IMR-90 (cell line): ENCODE results near the gene PTPRK. TPM values are rescaled to one million over a fixed set of nuclear protein-coding genes. Genes with fewer than 3 reads are reported as not detected.

Source experiments
- ATAC-seq: fragments of 200-7000 bp; cut with Tn5 transposase; 2 replicates; pipeline ENCODE4 v1.9.1; 2020; ENCODE audit warnings: low read depth, mild to moderate bottlenecking, moderate library complexity
- BruUV-seq: library from RNA; stranded (reverse); fragments of 400-500 nt; replicated peaks from 2 replicates; lab custom pipeline; 2021; lab: Mats Ljungman, UMichigan
- CTCF ChIA-PET: fragments of 300-600 bp; formaldehyde crosslinking; extraction: SDS; loops from one replicate; lab custom pipeline; 2021; ENCODE audit warnings: antibody characterized with exemption; lab: Yijun Ruan, JAX
- POLR2A ChIA-PET: fragments of 300-600 bp; sonication (Branson Sonifier 250); formaldehyde crosslinking; loops from one replicate; lab custom pipeline; 2022; ENCODE audit warnings: antibody characterized with exemption; ENCODE audit not compliant: unreplicated experiment; lab: Charles Lee
- DNase-seq: peaks from one replicate; pipeline ENCODE4 v3.0.0; 2013
- H2AFZ ChIP-seq: replicated peaks from 2 replicates; pipeline ENCODE3; 2013; ENCODE audit warnings: low read length, mild to moderate bottlenecking; ENCODE audit not compliant: poor library complexity
- H2AK5ac ChIP-seq: 2 replicates; pipeline ENCODE4 v1.6.1; 2013; ENCODE audit warnings: low read depth, low read length, inconsistent platforms
- H2AK9ac ChIP-seq: replicated peaks from 2 replicates; pipeline ENCODE3; 2013; ENCODE audit warnings: mild to moderate bottlenecking, low read depth, low read length, moderate library complexity; ENCODE audit not compliant: poor library complexity
- H2BK120ac ChIP-seq: 2 replicates; pipeline ENCODE4 v1.6.1; 2013; ENCODE audit warnings: low read depth, low read length, inconsistent platforms
- H2BK15ac ChIP-seq: 3 replicates; pipeline ENCODE4 v1.6.1; 2013; ENCODE audit warnings: low read depth, low read length, inconsistent platforms
- H2BK20ac ChIP-seq: 2 replicates; pipeline ENCODE4 v1.6.1; 2013; ENCODE audit warnings: low read depth, mild to moderate bottlenecking, inconsistent platforms, low read length, moderate library complexity
- H2BK5ac ChIP-seq: 2 replicates; pipeline ENCODE4 v1.6.1; 2013; ENCODE audit warnings: mild to moderate bottlenecking, low read depth, low read length, inconsistent platforms; ENCODE audit not compliant: poor library complexity, severe bottlenecking
- H3K14ac ChIP-seq: replicated peaks from 2 replicates; pipeline ENCODE4 v1.6.1; 2013; ENCODE audit warnings: low read depth, low read length, inconsistent platforms
- H3K18ac ChIP-seq: 2 replicates; pipeline ENCODE4 v1.6.1; 2013; ENCODE audit warnings: low read depth, low read length, control low read depth
- H3K23ac ChIP-seq: 2 replicates; pipeline ENCODE4 v1.6.1; 2013; ENCODE audit warnings: low read depth, low read length, inconsistent platforms
- H3K27ac ChIP-seq: 2 replicates; pipeline ENCODE4 v1.5.1; 2013; ENCODE audit warnings: mild to moderate bottlenecking, control low read depth, low read length; ENCODE audit not compliant: insufficient read depth
- H3K27me3 ChIP-seq: 2 replicates; pipeline ENCODE4 v1.6.1; 2013; ENCODE audit warnings: low read length; ENCODE audit not compliant: control insufficient read depth, insufficient read depth
- H3K36me3 ChIP-seq: 2 replicates; pipeline ENCODE4 v1.6.1; 2013; ENCODE audit warnings: low read length, mixed read lengths; ENCODE audit not compliant: control insufficient read depth, insufficient read depth
- H3K4ac ChIP-seq: 2 replicates; pipeline ENCODE4 v1.6.1; 2013; ENCODE audit warnings: low read depth, low read length, inconsistent platforms
- H3K4me1 ChIP-seq: 2 replicates; pipeline ENCODE4 v1.6.1; 2013; ENCODE audit warnings: low read length, mixed read lengths; ENCODE audit not compliant: control insufficient read depth, insufficient read depth
- H3K4me2 ChIP-seq: 2 replicates; pipeline ENCODE4 v1.6.1; 2013; ENCODE audit warnings: low read depth, mild to moderate bottlenecking, control low read depth, low read length, moderate library complexity
- H3K4me3 ChIP-seq: 2 replicates; pipeline ENCODE4 v1.5.1; 2013; ENCODE audit warnings: low read depth, mild to moderate bottlenecking, control low read depth, low read length, moderate library complexity; ENCODE audit not compliant: insufficient read depth
- H3K56ac ChIP-seq: 2 replicates; pipeline ENCODE4 v1.6.1; 2013; ENCODE audit warnings: low read length, inconsistent platforms; ENCODE audit not compliant: insufficient read depth; ENCODE audit errors: extremely low read depth
- H3K79me1 ChIP-seq, 2 experiments: 2 replicates each; pipeline ENCODE4 v1.6.1; 2013; ENCODE audit warnings: low read length in 2 of 2, inconsistent platforms in 1 of 2, low read depth in 1 of 2
- H3K9ac ChIP-seq: 2 replicates; pipeline ENCODE4 v1.6.1; 2013; ENCODE audit warnings: low read depth, low read length, control low read depth
- H3K9me1 ChIP-seq: 2 replicates; pipeline ENCODE4 v1.6.1; 2013; ENCODE audit warnings: low read length, inconsistent platforms; ENCODE audit not compliant: insufficient read depth
- H3K9me3 ChIP-seq: 2 replicates; pipeline ENCODE4 v1.6.1; 2013; ENCODE audit warnings: low read length; ENCODE audit not compliant: control insufficient read depth, insufficient read depth
- H4K20me1 ChIP-seq: 2 replicates; pipeline ENCODE4 v1.6.1; 2013; ENCODE audit warnings: low read length, inconsistent platforms; ENCODE audit not compliant: insufficient read depth
- H4K5ac ChIP-seq: 2 replicates; pipeline ENCODE4 v1.6.1; 2013; ENCODE audit warnings: mild to moderate bottlenecking, low read depth, low read length, control low read depth
- H4K8ac ChIP-seq, 2 experiments: 2 replicates each; pipeline ENCODE4 v1.6.1; 2013; ENCODE audit warnings: low read depth in 2 of 2, low read length in 2 of 2, control low read depth in 1 of 2, inconsistent platforms in 1 of 2
- H4K91ac ChIP-seq: 2 replicates; pipeline ENCODE4 v1.6.1; 2013; ENCODE audit warnings: low read depth, low read length, inconsistent platforms; ENCODE audit not compliant: insufficient read depth
- NFE2L2 ChIP-seq: fragments of 150-350 bp; IDR thresholded peaks from 2 replicates; pipeline ENCODE4 v1.6.1; 2016; ENCODE audit warnings: low read depth, mild to moderate bottlenecking, low read length
- WGBS, 2 experiments: methylation state at CpG; one replicate each; pipeline versions ENCODE4 v1.1.5 to v1.1.7; 2013; ENCODE audit warnings: missing lambda C conversion rate in 2 of 2; ENCODE audit not compliant: insufficient read length in 1 of 2; ENCODE audit errors: extremely low coverage in 2 of 2; 5-methylcytosine and 5-hydroxymethylcytosine counted together
- dilution Hi-C: fragments of 300-500 bp; cut with HindIII; formaldehyde crosslinking; loops from one replicate; pipeline ENCODE4 v1.14.3; 2018; ENCODE audit warnings: low sequenced_read_pairs; ENCODE audit not compliant: unreplicated experiment
- in situ Hi-C: fragments of 300-500 bp; cut with MboI; formaldehyde crosslinking; loops from 3 replicates; pipeline ENCODE4 v1.14.3; 2019; ENCODE audit warnings: low sequenced_read_pairs, inconsistent platforms, mixed read lengths
- intact Hi-C: fragments of 100-400 bp; cut with micrococcal nuclease; formaldehyde crosslinking; loops from 2 replicates; pipeline ENCODE4 v1.10.0; 2022
- polyA plus RNA-seq, 3 experiments: library from polyadenylated mRNA; depleted of rRNA; stranded (reverse); fragments of >200 nt; gene quantifications; 2 replicates each; pipeline ENCODE4 v1.2.3, GENCODE V29; 2012; ENCODE audit warnings: low replicate concordance in 1 of 3
- total RNA-seq: library from RNA; depleted of rRNA; stranded (reverse); fragments of >200 nt; gene quantifications from 2 replicates; pipeline ENCODE4 v1.2.3, GENCODE V29; 2012
- TF ChIP-seq, protein P1 (sequence below): conservative IDR thresholded peaks from 2 replicates; pipeline ENCODE4 v1.5.1; 2012; ENCODE audit warnings: mild to moderate bottlenecking, low read depth, low read length, improper control_type of control experiment

Gene PTPRK
- total and polyA plus RNA-seq, 2 of the 4 experiments (the other 2 are of a cell fraction): 18.0 to 80.8 TPM

DNA sequence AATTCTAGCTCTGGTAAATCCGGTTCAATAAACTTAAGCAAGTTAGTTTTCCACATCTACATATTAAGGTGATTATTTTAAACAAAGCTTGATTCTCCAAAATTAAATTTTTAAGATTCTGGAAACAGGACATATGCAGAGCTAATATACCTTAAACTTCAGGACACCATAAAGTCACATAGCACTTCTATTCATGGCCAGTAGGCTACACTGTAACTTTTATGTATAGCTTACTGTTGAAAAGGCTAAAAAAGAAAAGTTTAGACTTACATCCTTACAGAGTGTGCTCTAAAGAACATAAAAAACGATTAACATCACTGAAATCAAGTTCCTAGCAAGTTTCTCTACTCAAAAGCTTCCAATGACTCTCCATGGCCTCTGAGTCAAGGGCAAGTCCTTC is 224.7 kb downstream of the PTPRK start:
- H3K9me1 ChIP-seq: no peaks in the 10 kb centered on the region; the same call in 1 of the 2 replicates
- TF ChIP-seq, protein P1, sequence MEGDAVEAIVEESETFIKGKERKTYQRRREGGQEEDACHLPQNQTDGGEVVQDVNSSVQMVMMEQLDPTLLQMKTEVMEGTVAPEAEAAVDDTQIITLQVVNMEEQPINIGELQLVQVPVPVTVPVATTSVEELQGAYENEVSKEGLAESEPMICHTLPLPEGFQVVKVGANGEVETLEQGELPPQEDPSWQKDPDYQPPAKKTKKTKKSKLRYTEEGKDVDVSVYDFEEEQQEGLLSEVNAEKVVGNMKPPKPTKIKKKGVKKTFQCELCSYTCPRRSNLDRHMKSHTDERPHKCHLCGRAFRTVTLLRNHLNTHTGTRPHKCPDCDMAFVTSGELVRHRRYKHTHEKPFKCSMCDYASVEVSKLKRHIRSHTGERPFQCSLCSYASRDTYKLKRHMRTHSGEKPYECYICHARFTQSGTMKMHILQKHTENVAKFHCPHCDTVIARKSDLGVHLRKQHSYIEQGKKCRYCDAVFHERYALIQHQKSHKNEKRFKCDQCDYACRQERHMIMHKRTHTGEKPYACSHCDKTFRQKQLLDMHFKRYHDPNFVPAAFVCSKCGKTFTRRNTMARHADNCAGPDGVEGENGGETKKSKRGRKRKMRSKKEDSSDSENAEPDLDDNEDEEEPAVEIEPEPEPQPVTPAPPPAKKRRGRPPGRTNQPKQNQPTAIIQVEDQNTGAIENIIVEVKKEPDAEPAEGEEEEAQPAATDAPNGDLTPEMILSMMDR: peak; percentile 10; the same call in 1 of the 2 replicates
- no peak for TF ChIP-seq NFE2L2
- no peak overlapping the region for H4K5ac ChIP-seq
- H2AFZ ChIP-seq: no peak overlapping the region
- H2BK120ac ChIP-seq: no peak overlapping the region
- intact Hi-C loops (no loop called here), in situ Hi-C loops (no loop called here), dilution Hi-C loops (no loop called here)
- no peak overlapping the region for H4K8ac ChIP-seq
- no peak overlapping the region for H3K27ac ChIP-seq
- no peak overlapping the region for H3K4me3 ChIP-seq
- BruUV-seq: no TSS peak
- 83% methylated on average over 1 of the region's 2 CpGs; no CpG with 5 or more reads in 1 of the 2 experiments for WGBS, 2 experiments
- H3K4me1 ChIP-seq: 0 out of 2 replicates have a peak, but pooled peaks cover 1% of the 10 kb centered on the region
- H3K14ac ChIP-seq: no peak overlapping the region
- H2BK5ac ChIP-seq: no peak overlapping the region
- no peaks in the 10 kb centered on the region for H3K9me3 ChIP-seq
- H3K23ac ChIP-seq: no peak overlapping the region
- H2AK5ac ChIP-seq: no peak overlapping the region
- no peak overlapping the region for H2BK20ac ChIP-seq
- ChIA-PET POLR2A (no interaction called here), CTCF (no interaction called here)
- no peak overlapping the region for H2BK15ac ChIP-seq
- H3K27me3 ChIP-seq: no peaks in the 10 kb centered on the region
- H3K18ac ChIP-seq: no peak overlapping the region
- H4K91ac ChIP-seq: no peak overlapping the region
- no peak for ATAC-seq
- no peak overlapping the region for H3K56ac ChIP-seq
- peaks cover 3% of the 10 kb centered on the region; the same call in 1 of the 2 replicates for H4K20me1 ChIP-seq
- H3K4ac ChIP-seq: no peak overlapping the region
- no peak overlapping the region for H3K9ac ChIP-seq
- H3K79me1 ChIP-seq: peaks cover 8 to 17% of the 10 kb centered on the region in 2 experiments; a peak in 3 of 4 replicates
- no peak for DNase-seq
- no peaks in the 10 kb centered on the region for H3K36me3 ChIP-seq
- no peak overlapping the region for H3K4me2 ChIP-seq
- H2AK9ac ChIP-seq: no peak overlapping the region
